Activated CD4-positive, alpha-beta T cell treated with anti-CD3 and anti-CD28 coated beads, Interleukin-2, Interleukin-4, amounts not matched to agents 100 ng/mL and 50 ng/mL, durations not matched to agents 16 hours and 8 hours (primary cell): ENCODE results near the gene ASTN2.

Experiments used
- DNase-seq: peaks from one replicate; pipeline ENCODE4 v3.0.0-alpha.2; 2020; ENCODE audit warnings: low spot score

The ASTN2 gene

DNA sequence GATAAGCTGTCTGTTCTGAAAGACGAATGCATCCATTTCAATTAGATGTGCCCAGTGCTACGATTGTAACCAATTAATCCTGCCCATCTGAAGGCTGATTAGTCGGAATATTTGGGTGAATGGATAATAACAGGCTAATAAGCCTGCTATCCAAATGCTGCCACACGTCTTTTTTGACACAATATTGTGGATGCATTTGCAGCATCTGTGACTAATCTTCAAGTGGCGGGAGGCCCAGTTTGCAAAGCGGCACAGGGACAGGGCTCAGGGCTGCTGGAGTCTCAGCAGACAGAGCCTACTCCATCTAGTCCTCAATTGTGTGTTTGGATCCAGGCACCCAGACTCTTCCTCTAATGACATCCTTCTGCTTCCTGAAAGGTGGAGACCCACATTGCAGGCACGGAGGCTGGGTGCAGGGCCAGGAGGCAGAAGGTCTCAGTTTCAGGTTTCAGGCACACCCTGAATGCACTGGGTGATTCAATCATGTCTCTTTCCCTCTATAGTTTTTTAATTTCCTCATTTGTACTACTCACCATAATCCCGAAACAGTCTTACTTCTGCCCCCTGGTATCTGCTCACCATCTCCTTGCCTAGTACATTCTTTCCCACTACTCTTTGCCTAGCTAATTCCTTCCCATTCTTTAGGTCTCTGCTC is 169.6 kb downstream of the ASTN2 start:
- DNase-seq, result no peak

DNA sequence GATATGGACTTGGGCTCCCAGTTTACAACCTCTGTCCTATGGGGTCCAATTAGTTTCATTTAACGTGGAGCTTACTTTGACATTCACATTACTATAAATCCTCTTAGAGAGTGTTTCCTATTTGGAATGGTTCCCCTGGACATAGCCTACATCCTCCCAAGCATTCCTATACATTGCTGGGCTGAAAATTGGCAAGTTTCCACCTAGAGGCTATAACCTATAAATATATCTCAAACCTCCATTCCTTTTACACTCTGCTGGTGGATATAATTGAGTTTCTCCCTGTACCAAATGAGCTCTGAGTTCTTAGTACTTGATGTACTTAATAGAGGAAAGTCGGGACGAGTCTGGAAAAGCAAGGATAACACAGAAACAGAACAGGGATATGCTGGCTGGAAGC is 172.8 kb downstream of the ASTN2 start:
- no peak for DNase-seq

- DNase-seq, result no peak
These were observed 175.4 kb downstream of the ASTN2 start for GRCh38 chr9:117239428-117239827.

DNA sequence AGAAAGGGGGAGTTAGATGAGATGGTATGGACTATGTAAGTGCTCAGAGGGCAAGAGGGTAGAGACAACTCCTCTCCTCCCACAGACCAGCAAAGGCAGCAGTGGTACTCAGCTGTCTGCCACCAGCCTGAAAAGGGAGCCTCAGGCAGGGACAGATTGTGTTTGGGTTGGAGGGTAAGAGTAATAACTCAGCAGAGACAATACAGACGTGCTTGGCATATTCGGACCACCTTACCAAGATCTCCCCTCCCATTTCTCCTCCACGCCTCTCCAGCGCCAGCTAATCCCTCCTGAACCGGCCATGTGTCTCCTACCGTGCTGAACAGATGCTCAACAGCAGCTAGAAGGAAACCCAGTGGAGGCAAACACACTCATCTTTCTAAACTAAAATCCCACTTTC is 180.8 kb downstream of the ASTN2 start:
- DNase-seq, result no peak

GRCh38 chr9:117233016-117233415 is 181.8 kb downstream of the ASTN2 start:
- no peak for DNase-seq

GRCh38 chr9:117232281-117232680 is 182.6 kb downstream of the ASTN2 start:
- no peak for DNase-seq

DNA sequence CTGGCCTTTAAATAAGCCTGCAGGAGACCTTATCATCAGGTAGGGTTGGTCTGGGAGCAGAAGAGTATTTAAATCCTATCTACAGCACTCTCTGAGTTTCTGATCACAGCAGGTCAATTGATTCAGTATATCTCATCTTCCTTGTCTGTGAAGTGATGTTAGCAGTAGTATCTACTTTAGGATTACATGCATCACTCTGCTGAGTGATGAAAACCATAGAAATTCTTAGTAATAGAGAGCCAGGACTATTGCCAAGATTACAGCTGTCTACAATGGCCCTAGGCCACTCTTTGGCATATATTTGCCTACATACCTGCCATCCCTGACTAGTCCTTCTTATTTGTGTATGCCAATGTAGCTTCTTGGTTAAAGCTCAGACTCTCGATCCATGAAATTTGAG is 183.8 kb downstream of the ASTN2 start:
- DNase-seq, result no peak

DNA sequence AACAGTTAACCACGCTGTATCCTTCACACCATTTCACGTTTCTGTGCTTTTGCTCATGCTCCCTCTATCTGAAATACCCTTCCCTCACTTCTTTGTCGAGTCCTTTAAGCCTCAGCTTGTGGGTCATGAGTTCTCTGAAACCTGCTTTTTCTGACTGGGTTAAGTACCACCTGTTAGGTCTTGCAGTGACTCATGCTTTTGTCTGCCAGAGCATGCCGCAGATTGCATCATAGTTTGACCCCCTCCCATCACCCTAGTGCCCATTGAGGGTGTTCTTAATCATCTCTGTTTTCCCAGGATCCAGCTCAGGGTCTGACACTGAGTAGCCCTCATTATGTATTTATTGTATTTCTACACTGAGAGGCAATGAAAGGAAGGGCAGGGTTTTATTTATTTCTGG is 190.2 kb downstream of the ASTN2 start:
- DNase-seq, result no peak

DNA sequence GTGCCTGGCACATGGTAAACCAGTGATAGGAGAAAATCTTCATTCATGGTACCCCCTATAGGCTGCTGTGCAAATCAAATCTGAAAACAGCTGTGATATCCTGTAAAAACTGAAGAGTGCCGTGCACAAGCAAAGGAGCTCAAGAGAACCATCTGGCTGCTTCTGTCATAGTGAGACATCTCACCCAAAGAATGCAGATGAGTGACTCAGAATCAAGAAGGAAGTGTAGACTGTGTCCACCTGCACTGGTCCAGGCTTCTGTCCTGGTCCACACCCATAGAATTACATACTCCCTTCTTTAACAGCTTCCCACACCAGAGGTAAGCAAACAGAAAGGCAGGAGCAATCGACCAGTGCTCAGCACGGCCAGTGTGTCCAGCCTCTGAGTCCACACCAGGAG is 195.9 kb downstream of the ASTN2 start:
- no peak for DNase-seq

GRCh38 chr9:117214416-117214815 is 200.4 kb downstream of the ASTN2 start:
- DNase-seq, result no peak

GRCh38 chr9:117211280-117211679 is 203.6 kb downstream of the ASTN2 start:
- no peak for DNase-seq

DNA sequence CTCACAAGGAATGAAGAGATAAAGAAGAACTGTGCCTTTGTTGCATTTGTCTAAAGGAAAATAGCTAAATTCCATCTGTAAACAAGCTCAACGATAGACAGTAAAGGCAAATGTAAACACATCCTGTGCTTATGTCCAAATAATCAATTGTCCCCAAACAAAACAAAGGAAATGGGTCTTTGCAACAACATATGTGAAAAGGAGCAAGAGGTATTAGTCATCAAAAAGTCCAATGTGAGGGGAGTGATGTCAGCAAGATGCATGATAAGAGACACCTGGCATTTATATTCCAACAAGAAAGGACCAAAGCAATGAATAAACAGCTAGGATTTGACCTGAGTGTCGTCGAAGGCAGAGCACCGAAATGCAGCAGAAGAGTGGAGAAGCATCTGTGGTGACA is 209.1 kb downstream of the ASTN2 start:
- DNase-seq, result no peak

GRCh38 chr9:117204971-117205370 is 209.9 kb downstream of the ASTN2 start:
- DNase-seq, result no peak

GRCh38 chr9:117191504-117192261 is 223.2 kb downstream of the ASTN2 start:
- DNase-seq, result no peak

- DNase-seq, result no peak
These were observed 225.7 kb downstream of the ASTN2 start for GRCh38 chr9:117189121-117189520.

DNA sequence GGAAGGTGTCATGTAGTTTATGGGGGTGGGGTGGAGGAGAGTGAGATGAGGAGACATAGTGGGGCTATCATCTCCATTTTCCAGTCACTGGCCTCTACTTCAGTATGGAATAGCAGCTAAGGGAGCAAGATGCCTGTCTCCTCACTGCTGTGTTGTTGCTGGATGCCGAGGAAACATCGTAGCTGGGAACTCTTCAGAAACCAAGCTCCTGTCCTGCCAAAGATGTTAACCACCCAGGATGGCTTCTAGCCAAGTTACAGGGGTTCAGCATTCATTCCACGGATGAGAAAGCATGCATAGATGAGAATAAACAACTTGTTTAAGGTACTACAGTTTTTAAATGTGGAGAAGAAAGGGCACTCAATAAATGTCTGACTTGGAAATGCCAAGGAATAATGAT is 226.5 kb downstream of the ASTN2 start:
- DNase-seq, result no peak

DNA sequence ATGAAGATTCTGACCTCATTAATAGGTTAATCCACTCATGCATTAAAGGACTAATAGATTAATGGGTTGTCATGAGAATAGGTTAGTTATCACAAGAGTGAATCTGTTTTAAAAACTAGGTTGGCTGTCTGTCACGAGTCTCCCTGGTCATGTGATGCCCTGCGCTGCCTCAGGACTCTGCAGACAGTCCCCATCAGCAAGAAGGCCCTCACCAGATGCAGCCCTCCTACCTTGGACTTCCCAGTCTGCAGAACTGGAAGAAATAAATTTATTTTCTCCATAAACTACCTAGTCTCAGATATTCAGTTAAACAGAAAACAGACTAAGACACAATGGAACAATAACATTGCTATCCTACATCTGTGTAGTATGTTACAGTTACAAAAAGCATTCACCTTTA is 227.4 kb downstream of the ASTN2 start:
- no peak for DNase-seq

GRCh38 chr9:117184173-117184572 is 230.7 kb downstream of the ASTN2 start:
- no peak for DNase-seq

DNA sequence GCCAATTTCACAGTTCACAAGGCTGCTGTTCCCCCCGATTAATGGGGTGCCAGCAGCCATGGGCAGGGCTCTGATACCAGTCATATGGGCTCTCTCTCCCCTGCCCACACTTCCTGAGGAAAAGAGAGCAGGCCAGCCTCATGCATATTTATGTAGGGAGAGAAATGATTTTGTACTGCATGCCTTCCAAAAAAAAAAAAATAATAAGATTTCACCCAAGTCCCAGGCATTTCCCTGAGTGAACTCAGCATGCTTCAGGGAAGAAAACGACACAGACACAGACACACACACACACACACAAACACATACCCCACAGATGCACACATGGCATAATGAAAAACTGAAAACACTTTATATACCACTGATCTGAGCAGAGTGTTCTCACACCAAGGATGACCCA is 232.8 kb downstream of the ASTN2 start:
- DNase-seq, result no peak

GRCh38 chr9:117180896-117181445 is 233.9 kb downstream of the ASTN2 start:
- DNase-seq, result no peak

GRCh38 chr9:117178596-117179375 is 236.1 kb downstream of the ASTN2 start:
- no peak for DNase-seq

- no peak for DNase-seq
These were observed 244.3 kb downstream of the ASTN2 start for GRCh38 chr9:117170567-117170966.

DNA sequence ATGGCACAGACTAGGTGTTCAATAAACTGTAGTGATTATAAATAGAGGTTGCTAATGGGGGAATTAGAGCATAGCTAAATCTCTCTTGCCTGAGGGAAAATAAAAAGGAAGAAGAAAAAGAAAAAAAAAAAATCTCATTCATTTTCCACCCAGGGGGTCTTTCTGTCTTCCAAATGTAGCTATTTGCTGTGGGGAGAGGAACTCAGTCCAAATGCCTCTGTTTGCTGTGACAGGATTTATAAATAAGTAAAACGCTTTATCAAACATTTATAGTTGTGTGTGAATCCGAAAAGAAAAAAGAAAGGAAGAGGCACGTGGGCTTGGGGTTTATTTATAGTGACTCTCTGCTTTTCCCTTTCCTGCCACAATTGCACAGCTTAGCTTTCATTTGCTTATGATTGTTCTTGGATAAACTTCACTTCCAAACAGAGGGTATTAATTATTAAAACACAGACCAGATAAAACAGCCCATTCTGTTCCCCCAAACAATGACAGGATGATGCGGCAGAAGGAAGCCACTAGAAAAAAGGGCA is 245.7 kb downstream of the ASTN2 start:
- no peak for DNase-seq
